GM12878 (cell line): ENCODE measurements around the gene BCL2. TPM values are rescaled to one million over a fixed set of nuclear protein-coding genes. Genes with fewer than 3 reads are reported as not detected.
A peak's percentile ranks its signal among the peaks of the same experiment; 100 is the strongest.

Experiments
- ATAC-seq: fragments of 200-7000 bp; cut with Tn5 transposase; 3 replicates; pipeline ENCODE4 v1.9.1; 2020; ENCODE audit warnings: mild to moderate bottlenecking, moderate library complexity
- BruUV-seq: library from RNA; stranded (reverse); fragments of 400-500 nt; replicated peaks from 2 replicates; lab custom pipeline; 2021; lab: Mats Ljungman, UMichigan
- CTCF ChIA-PET: fragments of 300-600 bp; sonication (Branson Sonifier 250); formaldehyde crosslinking; extraction: SDS; loops from one replicate; lab custom pipeline; 2021; ENCODE audit warnings: inconsistent platforms; lab: Yijun Ruan, JAX
- POLR2A ChIA-PET: fragments of 350-600 bp; formaldehyde crosslinking; extraction: SDS; loops from one replicate; lab custom pipeline; 2021; ENCODE audit warnings: inconsistent platforms; lab: Charles Lee
- RAD21 ChIA-PET: fragments of 300-600 bp; sonication (Branson Sonifier 250); formaldehyde crosslinking; loops from one replicate; lab custom pipeline; 2023; ENCODE audit warnings: antibody characterized with exemption; ENCODE audit not compliant: unreplicated experiment; lab: Charles Lee
- SMC1A ChIA-PET: fragments of 300-600 bp; sonication (Branson Sonifier 250); formaldehyde crosslinking; loops from one replicate; lab custom pipeline; 2023; ENCODE audit not compliant: unreplicated experiment, uncharacterized antibody; lab: Charles Lee
- DNase-seq: peaks from one replicate; pipeline ENCODE4 v3.0.0-alpha.2; 2011; ENCODE audit warnings: low read depth, low spot score
- FAIRE-seq: peaks from 3 replicates; lab custom pipeline; 2011; peaks lifted over from hg19 to GRCh38; lab: Jason Lieb, UNC
- H2AFZ ChIP-seq: 2 replicates; pipeline ENCODE4 v1.6.0; 2011; ENCODE audit warnings: low read depth, low read length, control low read depth; ENCODE audit not compliant: control insufficient read depth
- H3K27ac ChIP-seq: 2 replicates; pipeline ENCODE4 v1.5.1; 2011; ENCODE audit warnings: control low read depth; ENCODE audit not compliant: control insufficient read depth, insufficient read depth
- H3K27me3 ChIP-seq, 2 experiments: replicated peaks in 1 of 2; 2 replicates each; pipeline versions ENCODE4 v1.6.0 to v1.6.1; 2011; ENCODE audit warnings: low read length in 1 of 2; ENCODE audit not compliant: control insufficient read depth in 2 of 2, insufficient read depth in 2 of 2
- H3K36me3 ChIP-seq, 2 experiments: 2 replicates each; pipeline ENCODE4 v1.5.1; 2011; ENCODE audit warnings: low read length in 1 of 2; ENCODE audit not compliant: control insufficient read depth in 2 of 2, insufficient read depth in 2 of 2
- H3K4me1 ChIP-seq: 2 replicates; pipeline ENCODE4 v1.6.1; 2011; ENCODE audit warnings: mild to moderate bottlenecking, low read length, moderate library complexity, mixed read lengths; ENCODE audit not compliant: control insufficient read depth, insufficient read depth
- H3K4me2 ChIP-seq: 2 replicates; pipeline ENCODE4 v1.6.0; 2011; ENCODE audit warnings: control low read depth; ENCODE audit not compliant: control insufficient read depth, insufficient read depth
- H3K4me3 ChIP-seq: fragments of 200-600 bp; sonication (generic); 2 replicates; pipeline ENCODE4 v1.5.1; 2016
- H3K79me2 ChIP-seq: 2 replicates; pipeline ENCODE4 v1.6.0; 2011; ENCODE audit warnings: low read length; ENCODE audit not compliant: control insufficient read depth, insufficient read depth
- H3K9ac ChIP-seq: 2 replicates; pipeline ENCODE4 v1.8.0; 2011; ENCODE audit warnings: low read length, control low read depth, mixed read lengths; ENCODE audit not compliant: control insufficient read depth, insufficient read depth
- H3K9me3 ChIP-seq: replicated peaks from 3 replicates; pipeline ENCODE4 v1.5.1; 2011; ENCODE audit warnings: mild to moderate bottlenecking, low read length; ENCODE audit not compliant: control insufficient read depth, insufficient read depth
- H4K20me1 ChIP-seq: 2 replicates; pipeline ENCODE4 v1.6.0; 2011; ENCODE audit not compliant: control insufficient read depth, insufficient read depth
- CREB1 ChIP-seq: IDR thresholded peaks from 2 replicates; pipeline ENCODE4 v1.6.1; 2012; ENCODE audit warnings: low read depth, mild to moderate bottlenecking, inconsistent platforms
- SMARCA5 ChIP-seq: fragments of 450-650 bp; IDR thresholded peaks from 2 replicates; pipeline ENCODE4 v1.6.1; 2017; ENCODE audit warnings: mild to moderate bottlenecking
- ZNF687 ChIP-seq: fragments of 450-650 bp; IDR thresholded peaks from 2 replicates; pipeline ENCODE4 v1.6.1; 2017; ENCODE audit warnings: mild to moderate bottlenecking, moderate library complexity
- in situ Hi-C: fragments of 300-500 bp; cut with MboI; formaldehyde crosslinking; loops from 9 replicates; pipeline ENCODE4 v1.14.3; 2018; ENCODE audit warnings: mixed read lengths
- intact Hi-C: fragments of 100-400 bp; cut with micrococcal nuclease; formaldehyde crosslinking; loops from one replicate; pipeline ENCODE4 v1.14.2; 2022; ENCODE audit not compliant: unreplicated experiment
- polyA plus RNA-seq, 11 experiments: library from polyadenylated mRNA; depleted of rRNA in 4 of 11; unstranded in 6 of 11; stranded (reverse) in 5 of 11; fragments of >200 nt; fragmentation: Nextera tagmentation in 4 of 11; fragmentation: Illumina TruSeq in 1 of 11; extraction: Ambion mirVana in 4 of 11; extraction: Trizol in 1 of 11; gene quantifications; 1 replicate in 1 of 11; 2 replicates in 10 of 11; pipeline versions ENCODE4 v1.2.1 to v1.2.3, GENCODE V29; 2011 to 2016; ENCODE audit warnings: inconsistent platforms in 2 of 11, missing spikeins in 2 of 11, low read depth in 1 of 11
- total RNA-seq, 4 experiments: library from RNA; depleted of rRNA in 3 of 4; stranded (reverse); fragments of >200 nt in 3 of 4; fragmentation: Illumina TruSeq in 1 of 4; extraction: Trizol in 1 of 4; gene quantifications; 2 replicates each; pipeline versions ENCODE4 v1.2.1 to v1.2.3, GENCODE V29; 2013 to 2021

The BCL2 gene
- total and polyA plus RNA-seq, 10 of the 15 experiments (the other 5 are each of a cell fraction or from before 2014, with no cell fraction given) = 4.1 to 47.8 (median 19.3) TPM

- DNase-seq = no peak
- Histone ChIP-seq H2AFZ (no peak overlapping the region), H3K79me2 (peaks cover 96% of the 10 kb centered on the region), H3K4me3 (peak overlapping the region; percentile 98), H3K27ac (peak overlapping the region; percentile 90)
- TF ChIP-seq ZNF687 (peak; percentile 44; the same call in 1 of the 2 replicates), CREB1 (no peak), SMARCA5 (no peak)
- TF ChIP-seq, all 136 proteins: peak for 1
- ChIA-PET POLR2A (interaction anchor here (0.9 to 6.5 kb wide), 7 partner anchors 27 to 185 kb away, joined by 3 to 144 read pairs (median 15); no protein-coding TSS in a partner anchor), RAD21 (interaction anchor here (1.0 to 6.1 kb wide), 8 partner anchors 111 to 184 kb away, joined by 3 to 172 read pairs (median 11); no protein-coding TSS in a partner anchor), CTCF (interaction anchor here (1.0 to 6.6 kb wide), 7 partner anchors 10 to 184 kb away, joined by 3 to 119 read pairs (median 4); no protein-coding TSS in a partner anchor), SMC1A (interaction anchor here (1.0 to 6.8 kb wide), 11 partner anchors 11 to 184 kb away, joined by 3 to 161 read pairs (median 12); no protein-coding TSS in a partner anchor)
- H3K4me2 ChIP-seq = peak overlapping the region; percentile 88
- in situ Hi-C loops (loop anchor here (5.0 kb wide), 1 partner anchor 174 kb away; no protein-coding TSS in a partner anchor), intact Hi-C loops (no loop called here)
- no TSS peak for BruUV-seq
- peaks cover 8% of the 10 kb centered on the region for H3K4me1 ChIP-seq
- no peaks in the 10 kb centered on the region for H3K27me3 ChIP-seq
- no peak for ATAC-seq
- FAIRE-seq = no peak
- peak overlapping the region; percentile 97 for H3K9ac ChIP-seq
- H3K9me3 ChIP-seq = no peaks in the 10 kb centered on the region
- no peaks in the 10 kb centered on the region for H4K20me1 ChIP-seq
- H3K36me3 ChIP-seq = no peaks in the 10 kb centered on the region
These were observed 3.7 kb downstream of the BCL2 start for GRCh38 chr18:63315876-63316275.
